Thyroid gland (tissue), 4 donors: ENCODE data around the gene KY.

Experiments used
- CTCF ChIP-seq, 6 experiments: fragments of 200-600 bp in 3 of 6; fragments of 450-650 bp in 3 of 6; sonication (generic) in 3 of 6; IDR thresholded peaks; one replicate each; pipeline ENCODE4 v1.5.1; 2016 to 2019; ENCODE audit warnings: antibody characterized with exemption in 6 of 6, mild to moderate bottlenecking in 2 of 6, inconsistent platforms in 1 of 6, moderate library complexity in 1 of 6
- POLR2A ChIP-seq, 2 donors: fragments of 450-650 bp; IDR thresholded peaks; one replicate each; pipeline ENCODE4 v1.6.1; 2017; ENCODE audit warnings: antibody characterized with exemption in 2 of 2, mild to moderate bottlenecking in 2 of 2, moderate library complexity in 1 of 2

- TF ChIP-seq CTCF (IDR thresholded peaks at IDR 0.05) = no peak
- TF ChIP-seq POLR2A (IDR thresholded peaks at IDR 0.05) = no peak
Measured at GRCh38 chr3:134630506-134630905, 20.3 kb downstream of the KY start.
